SK-N-SH treated with all-trans-retinoic acid at 6 μM for 48 hours (cell line): ENCODE data around the gene TTC28.

ENCODE experiments used
- ATAC-seq: fragments of 200-7000 bp; cut with Tn5 transposase; 3 replicates; pipeline ENCODE4 v1.9.1; 2020; ENCODE audit warnings: mild to moderate bottlenecking, moderate library complexity
- BACH2 ChIP-seq: fragments of 250-450 bp; sonication (Bioruptor Pico); IDR thresholded peaks from 2 replicates; pipeline ENCODE4 v1.9.0; 2021; ENCODE audit warnings: mild to moderate bottlenecking, borderline replicate concordance
- CSDC2 ChIP-seq: fragments of 250-450 bp; sonication (Bioruptor Pico); IDR thresholded peaks from 2 replicates; pipeline ENCODE4 v1.5.0; 2020; ENCODE audit warnings: mild to moderate bottlenecking, moderate library complexity
- ESRRG ChIP-seq: fragments of 250-450 bp; sonication (Bioruptor Pico); IDR thresholded peaks from 2 replicates; pipeline ENCODE4 v1.6.1; 2021; ENCODE audit warnings: mild to moderate bottlenecking
- GLIS3 ChIP-seq: fragments of 250-450 bp; sonication (Bioruptor Pico); IDR thresholded peaks from 2 replicates; pipeline ENCODE4 v1.5.0; 2020; ENCODE audit warnings: mild to moderate bottlenecking, moderate library complexity
- ISL1 ChIP-seq: fragments of 250-450 bp; sonication (Bioruptor Pico); IDR thresholded peaks from 2 replicates; pipeline ENCODE4 v2.1.2; 2022; ENCODE audit warnings: mild to moderate bottlenecking, moderate library complexity
- PPARA ChIP-seq: fragments of 250-450 bp; sonication (Bioruptor Pico); IDR thresholded peaks from 2 replicates; pipeline ENCODE4 v1.5.0; 2020; ENCODE audit warnings: mild to moderate bottlenecking, borderline replicate concordance
- RARB ChIP-seq: fragments of 250-450 bp; sonication (Bioruptor Pico); IDR thresholded peaks from 2 replicates; pipeline ENCODE4 v1.8.0; 2021; ENCODE audit warnings: mild to moderate bottlenecking, moderate library complexity
- SNAI2 ChIP-seq: fragments of 250-450 bp; sonication (Bioruptor Pico); IDR thresholded peaks from 2 replicates; pipeline ENCODE4 v1.5.0; 2020; ENCODE audit warnings: mild to moderate bottlenecking, moderate library complexity
- TCF4 ChIP-seq: fragments of 250-450 bp; sonication (Bioruptor Pico); IDR thresholded peaks from 2 replicates; pipeline ENCODE4 v1.8.0; 2021; ENCODE audit warnings: mild to moderate bottlenecking, moderate library complexity, borderline replicate concordance
- TOX ChIP-seq: fragments of 250-450 bp; sonication (Bioruptor Pico); IDR thresholded peaks from 2 replicates; pipeline ENCODE4 v1.8.0; 2021; ENCODE audit warnings: mild to moderate bottlenecking, moderate library complexity, borderline replicate concordance
- ZC3H10 ChIP-seq: fragments of 250-450 bp; sonication (Bioruptor Pico); IDR thresholded peaks from 2 replicates; pipeline ENCODE4 v1.5.1; 2021; ENCODE audit warnings: mild to moderate bottlenecking, moderate library complexity
- ZFP3 ChIP-seq: fragments of 250-450 bp; sonication (Bioruptor Pico); IDR thresholded peaks from 2 replicates; pipeline ENCODE4 v1.5.0; 2020; ENCODE audit warnings: mild to moderate bottlenecking, moderate library complexity
- ZFP30 ChIP-seq: fragments of 450-650 bp; formaldehyde crosslinking; IDR thresholded peaks from 2 replicates; pipeline ENCODE4 v1.5.0; 2022; ENCODE audit warnings: mild to moderate bottlenecking, moderate library complexity
- ZNF565 ChIP-seq: fragments of 450-650 bp; formaldehyde crosslinking; conservative IDR thresholded peaks from 2 replicates; pipeline ENCODE4 v1.5.0; 2020; ENCODE audit warnings: low read depth, mild to moderate bottlenecking, moderate library complexity
- ZNF70 ChIP-seq: fragments of 450-650 bp; formaldehyde crosslinking; IDR thresholded peaks from 2 replicates; pipeline ENCODE4 v1.5.0; 2020; ENCODE audit warnings: mild to moderate bottlenecking, moderate library complexity
- ZNF8 ChIP-seq: fragments of 450-650 bp; formaldehyde crosslinking; IDR thresholded peaks from 2 replicates; pipeline ENCODE4 v1.5.0; 2020; ENCODE audit warnings: mild to moderate bottlenecking, moderate library complexity
- TF ChIP-seq, protein P1 (sequence below): fragments of 250-450 bp; sonication (Bioruptor Pico); IDR thresholded peaks from 2 replicates; pipeline ENCODE4 v1.5.1; 2021; ENCODE audit warnings: mild to moderate bottlenecking, moderate library complexity
- TF ChIP-seq, protein P2 (sequence below): fragments of 250-450 bp; sonication (Bioruptor Pico); IDR thresholded peaks from 2 replicates; pipeline ENCODE4 v1.8.0; 2021; ENCODE audit warnings: low read depth, mild to moderate bottlenecking, moderate library complexity, borderline replicate concordance
- TF ChIP-seq, protein P3 (sequence below): fragments of 250-450 bp; sonication (Bioruptor Pico); IDR thresholded peaks from 2 replicates; pipeline ENCODE4 v1.5.1; 2020; ENCODE audit warnings: low read depth, mild to moderate bottlenecking, moderate library complexity
- TF ChIP-seq, protein P4 (sequence below): fragments of 250-450 bp; sonication (Bioruptor Pico); IDR thresholded peaks from 2 replicates; pipeline ENCODE4 v1.8.0; 2020; ENCODE audit warnings: mild to moderate bottlenecking, moderate library complexity, borderline replicate concordance
- TF ChIP-seq, protein P5 (sequence below): fragments of 250-450 bp; sonication (Bioruptor Pico); IDR thresholded peaks from 2 replicates; pipeline ENCODE4 v1.5.0; 2020; ENCODE audit warnings: mild to moderate bottlenecking, moderate library complexity

Gene TTC28

DNA sequence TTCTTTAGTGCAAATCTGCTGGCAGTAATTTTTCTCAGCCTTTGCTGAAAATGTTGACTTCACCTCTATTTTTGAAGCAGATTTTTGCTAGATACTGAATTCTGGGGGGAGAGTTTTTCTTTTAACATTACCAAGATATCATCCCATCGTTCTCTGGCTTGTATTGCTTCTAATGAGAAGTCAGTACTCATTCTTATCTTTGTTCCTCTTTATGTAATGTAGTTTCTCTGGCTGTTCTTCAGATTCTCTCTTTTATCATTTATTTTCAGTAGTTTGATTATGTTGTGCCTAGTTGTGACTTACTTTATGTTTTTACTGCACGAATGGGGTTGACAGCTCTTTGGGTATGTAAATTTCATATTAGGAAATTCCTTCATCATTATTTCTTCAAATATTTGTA is 441.9 kb downstream of the TTC28 start (continued):
- TF ChIP-seq, protein P1, sequence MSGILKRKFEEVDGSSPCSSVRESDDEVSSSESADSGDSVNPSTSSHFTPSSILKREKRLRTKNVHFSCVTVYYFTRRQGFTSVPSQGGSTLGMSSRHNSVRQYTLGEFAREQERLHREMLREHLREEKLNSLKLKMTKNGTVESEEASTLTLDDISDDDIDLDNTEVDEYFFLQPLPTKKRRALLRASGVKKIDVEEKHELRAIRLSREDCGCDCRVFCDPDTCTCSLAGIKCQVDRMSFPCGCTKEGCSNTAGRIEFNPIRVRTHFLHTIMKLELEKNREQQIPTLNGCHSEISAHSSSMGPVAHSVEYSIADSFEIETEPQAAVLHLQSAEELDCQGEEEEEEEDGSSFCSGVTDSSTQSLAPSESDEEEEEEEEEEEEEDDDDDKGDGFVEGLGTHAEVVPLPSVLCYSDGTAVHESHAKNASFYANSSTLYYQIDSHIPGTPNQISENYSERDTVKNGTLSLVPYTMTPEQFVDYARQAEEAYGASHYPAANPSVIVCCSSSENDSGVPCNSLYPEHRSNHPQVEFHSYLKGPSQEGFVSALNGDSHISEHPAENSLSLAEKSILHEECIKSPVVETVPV (CRISPR knock-in tag): no peak
- TF ChIP-seq ZFP3 (CRISPR knock-in tag): no peak

DNA sequence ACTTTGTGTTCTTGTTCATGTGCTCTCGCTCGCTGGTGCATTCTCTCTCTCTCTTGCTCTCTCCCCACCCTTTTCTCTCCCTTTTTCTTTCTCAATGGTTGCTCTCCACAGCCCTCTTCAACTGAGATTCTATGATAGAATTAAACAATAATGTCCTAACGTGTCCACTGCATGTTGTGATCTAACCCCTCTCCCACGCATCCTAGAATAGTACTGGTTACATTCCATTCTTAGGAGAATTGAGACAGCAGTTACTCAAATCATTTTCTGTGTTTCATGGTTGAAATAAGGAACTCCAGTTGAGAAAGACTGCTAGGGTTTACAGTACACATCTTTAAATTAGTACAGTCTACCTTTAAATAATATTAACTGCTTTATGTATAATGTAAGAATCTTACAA is 442.5 kb downstream of the TTC28 start:
- ATAC-seq: no peak
- no peak for TF ChIP-seq TCF4 (CRISPR knock-in tag)
- TF ChIP-seq, protein P2, sequence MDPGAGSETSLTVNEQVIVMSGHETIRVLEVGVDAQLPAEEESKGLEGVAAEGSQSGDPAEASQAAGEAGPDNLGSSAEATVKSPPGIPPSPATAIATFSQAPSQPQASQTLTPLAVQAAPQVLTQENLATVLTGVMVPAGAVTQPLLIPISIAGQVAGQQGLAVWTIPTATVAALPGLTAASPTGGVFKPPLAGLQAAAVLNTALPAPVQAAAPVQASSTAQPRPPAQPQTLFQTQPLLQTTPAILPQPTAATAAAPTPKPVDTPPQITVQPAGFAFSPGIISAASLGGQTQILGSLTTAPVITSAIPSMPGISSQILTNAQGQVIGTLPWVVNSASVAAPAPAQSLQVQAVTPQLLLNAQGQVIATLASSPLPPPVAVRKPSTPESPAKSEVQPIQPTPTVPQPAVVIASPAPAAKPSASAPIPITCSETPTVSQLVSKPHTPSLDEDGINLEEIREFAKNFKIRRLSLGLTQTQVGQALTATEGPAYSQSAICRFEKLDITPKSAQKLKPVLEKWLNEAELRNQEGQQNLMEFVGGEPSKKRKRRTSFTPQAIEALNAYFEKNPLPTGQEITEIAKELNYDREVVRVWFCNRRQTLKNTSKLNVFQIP: no peak
- TF ChIP-seq ZNF8 (CRISPR knock-in tag): no peak
- TF ChIP-seq ISL1 (CRISPR knock-in tag): no peak
- TF ChIP-seq GLIS3 (CRISPR knock-in tag): no peak
- TF ChIP-seq BACH2: no peak
- no peak for TF ChIP-seq CSDC2 (CRISPR knock-in tag)
- TF ChIP-seq, protein P3, sequence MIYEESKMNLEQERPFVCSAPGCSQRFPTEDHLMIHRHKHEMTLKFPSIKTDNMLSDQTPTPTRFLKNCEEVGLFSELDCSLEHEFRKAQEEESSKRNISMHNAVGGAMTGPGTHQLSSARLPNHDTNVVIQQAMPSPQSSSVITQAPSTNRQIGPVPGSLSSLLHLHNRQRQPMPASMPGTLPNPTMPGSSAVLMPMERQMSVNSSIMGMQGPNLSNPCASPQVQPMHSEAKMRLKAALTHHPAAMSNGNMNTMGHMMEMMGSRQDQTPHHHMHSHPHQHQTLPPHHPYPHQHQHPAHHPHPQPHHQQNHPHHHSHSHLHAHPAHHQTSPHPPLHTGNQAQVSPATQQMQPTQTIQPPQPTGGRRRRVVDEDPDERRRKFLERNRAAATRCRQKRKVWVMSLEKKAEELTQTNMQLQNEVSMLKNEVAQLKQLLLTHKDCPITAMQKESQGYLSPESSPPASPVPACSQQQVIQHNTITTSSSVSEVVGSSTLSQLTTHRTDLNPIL (CRISPR knock-in tag): no peak
- TF ChIP-seq ESRRG (CRISPR knock-in tag): no peak
- no peak for TF ChIP-seq ZNF70 (CRISPR knock-in tag)
- TF ChIP-seq PPARA (CRISPR knock-in tag): no peak
- TF ChIP-seq ZC3H10 (CRISPR knock-in tag): no peak
- no peak for TF ChIP-seq ZFP3 (CRISPR knock-in tag)
- no peak for TF ChIP-seq ZFP30 (CRISPR knock-in tag)

DNA sequence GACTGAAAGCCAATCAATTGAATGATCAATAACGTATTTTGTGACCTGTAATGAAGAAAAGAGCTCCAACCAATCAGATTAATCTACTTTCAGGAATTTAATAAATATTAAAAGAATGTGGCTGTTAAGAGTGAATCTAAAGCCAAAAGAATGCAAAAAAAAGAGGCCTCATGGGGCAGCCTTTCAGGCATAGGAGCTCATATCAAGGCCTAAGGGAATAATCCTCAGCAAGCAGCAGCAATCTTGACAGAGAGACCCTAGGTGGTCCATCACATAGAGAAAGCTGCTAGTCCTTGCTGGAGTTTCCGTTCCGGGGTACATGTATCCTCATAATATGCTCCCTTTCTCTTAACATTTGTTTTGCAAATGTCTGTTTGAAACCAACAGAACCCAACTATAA is 447.4 kb downstream of the TTC28 start:
- TF ChIP-seq ISL1 (CRISPR knock-in tag) (no peak), CSDC2 (CRISPR knock-in tag) (no peak), ZNF565 (no peak), SNAI2 (CRISPR knock-in tag) (no peak)
- TF ChIP-seq, protein P4, sequence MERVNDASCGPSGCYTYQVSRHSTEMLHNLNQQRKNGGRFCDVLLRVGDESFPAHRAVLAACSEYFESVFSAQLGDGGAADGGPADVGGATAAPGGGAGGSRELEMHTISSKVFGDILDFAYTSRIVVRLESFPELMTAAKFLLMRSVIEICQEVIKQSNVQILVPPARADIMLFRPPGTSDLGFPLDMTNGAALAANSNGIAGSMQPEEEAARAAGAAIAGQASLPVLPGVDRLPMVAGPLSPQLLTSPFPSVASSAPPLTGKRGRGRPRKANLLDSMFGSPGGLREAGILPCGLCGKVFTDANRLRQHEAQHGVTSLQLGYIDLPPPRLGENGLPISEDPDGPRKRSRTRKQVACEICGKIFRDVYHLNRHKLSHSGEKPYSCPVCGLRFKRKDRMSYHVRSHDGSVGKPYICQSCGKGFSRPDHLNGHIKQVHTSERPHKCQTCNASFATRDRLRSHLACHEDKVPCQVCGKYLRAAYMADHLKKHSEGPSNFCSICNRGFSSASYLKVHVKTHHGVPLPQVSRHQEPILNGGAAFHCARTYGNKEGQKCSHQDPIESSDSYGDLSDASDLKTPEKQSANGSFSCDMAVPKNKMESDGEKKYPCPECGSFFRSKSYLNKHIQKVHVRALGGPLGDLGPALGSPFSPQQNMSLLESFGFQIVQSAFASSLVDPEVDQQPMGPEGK (CRISPR knock-in tag): no peak
- TF ChIP-seq, protein P1 (CRISPR knock-in tag): no peak

DNA sequence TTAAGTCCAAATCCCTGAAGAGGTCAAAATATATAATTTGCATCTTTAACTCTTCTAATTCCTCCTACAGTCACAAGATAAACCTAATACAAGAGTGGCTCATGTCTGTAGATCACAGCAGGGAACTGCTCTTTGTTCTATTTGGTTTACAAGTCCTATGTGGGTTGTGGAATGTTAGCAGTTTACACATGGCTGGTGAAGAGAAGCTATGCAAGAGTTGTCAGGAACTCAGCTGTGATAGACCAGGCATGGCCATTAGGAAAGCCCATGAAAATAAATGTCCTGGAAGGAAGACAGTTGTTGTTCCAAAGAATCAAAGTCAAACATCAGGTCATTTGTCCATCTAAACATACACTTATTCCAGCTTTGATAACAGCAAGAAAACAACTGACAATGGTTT is 448.2 kb downstream of the TTC28 start:
- TF ChIP-seq ISL1 (CRISPR knock-in tag): no peak
- no peak for TF ChIP-seq GLIS3 (CRISPR knock-in tag)
- no peak for TF ChIP-seq CSDC2 (CRISPR knock-in tag)
- no peak for TF ChIP-seq ZNF70 (CRISPR knock-in tag)
- TF ChIP-seq, protein P4 (CRISPR knock-in tag): no peak
- TF ChIP-seq ZNF565: no peak
- no peak for TF ChIP-seq TOX (CRISPR knock-in tag)
- no peak for TF ChIP-seq ZFP3 (CRISPR knock-in tag)
- TF ChIP-seq RARB: no peak
- TF ChIP-seq, protein P5, sequence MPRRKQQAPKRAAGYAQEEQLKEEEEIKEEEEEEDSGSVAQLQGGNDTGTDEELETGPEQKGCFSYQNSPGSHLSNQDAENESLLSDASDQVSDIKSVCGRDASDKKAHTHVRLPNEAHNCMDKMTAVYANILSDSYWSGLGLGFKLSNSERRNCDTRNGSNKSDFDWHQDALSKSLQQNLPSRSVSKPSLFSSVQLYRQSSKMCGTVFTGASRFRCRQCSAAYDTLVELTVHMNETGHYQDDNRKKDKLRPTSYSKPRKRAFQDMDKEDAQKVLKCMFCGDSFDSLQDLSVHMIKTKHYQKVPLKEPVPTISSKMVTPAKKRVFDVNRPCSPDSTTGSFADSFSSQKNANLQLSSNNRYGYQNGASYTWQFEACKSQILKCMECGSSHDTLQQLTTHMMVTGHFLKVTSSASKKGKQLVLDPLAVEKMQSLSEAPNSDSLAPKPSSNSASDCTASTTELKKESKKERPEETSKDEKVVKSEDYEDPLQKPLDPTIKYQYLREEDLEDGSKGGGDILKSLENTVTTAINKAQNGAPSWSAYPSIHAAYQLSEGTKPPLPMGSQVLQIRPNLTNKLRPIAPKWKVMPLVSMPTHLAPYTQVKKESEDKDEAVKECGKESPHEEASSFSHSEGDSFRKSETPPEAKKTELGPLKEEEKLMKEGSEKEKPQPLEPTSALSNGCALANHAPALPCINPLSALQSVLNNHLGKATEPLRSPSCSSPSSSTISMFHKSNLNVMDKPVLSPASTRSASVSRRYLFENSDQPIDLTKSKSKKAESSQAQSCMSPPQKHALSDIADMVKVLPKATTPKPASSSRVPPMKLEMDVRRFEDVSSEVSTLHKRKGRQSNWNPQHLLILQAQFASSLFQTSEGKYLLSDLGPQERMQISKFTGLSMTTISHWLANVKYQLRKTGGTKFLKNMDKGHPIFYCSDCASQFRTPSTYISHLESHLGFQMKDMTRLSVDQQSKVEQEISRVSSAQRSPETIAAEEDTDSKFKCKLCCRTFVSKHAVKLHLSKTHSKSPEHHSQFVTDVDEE (CRISPR knock-in tag): no peak

More for the DNA sequence above, 447.4 kb downstream of the TTC28 start:
- no peak for ATAC-seq

More for the DNA sequence above, 448.2 kb downstream of the TTC28 start:
- peak; percentile 47 for ATAC-seq
